ENCODE measurements around the gene INKA1. TPM values are rescaled to one million over a fixed set of nuclear protein-coding genes. Genes with fewer than 3 reads are reported as not detected.

INKA1 gene
- total RNA-seq, 4 donors from 2014 or later: 1.4 to 1.5 TPM; not detected in 2

Small RNA genes within 50 kb of the gene (small RNA-seq; reads per million reads assigned to genes)
- 0 reads per million in 4 donors for gene COX6CP14

Other genes starting within 250 kb of the INKA1 start
- gene BSN, start 248.8 kb upstream of the INKA1 start, total RNA-seq: under 1 TPM in 3 of 4 donors, not detected in 1; under 0.01 to 0.32 (median 0.27) TPM
- gene APEH, start 128.9 kb upstream of the INKA1 start, total RNA-seq: 100 to 1,000 TPM in 3 of 4 donors, 10 to 100 TPM in 1; 53.9 to 151 (median 116) TPM
- gene MST1, start 113.8 kb upstream of the INKA1 start, total RNA-seq: 100 to 1,000 TPM in 1 of 4 donors, 10 to 100 TPM in 3; 12.2 to 116 (median 15.1) TPM
- 10 to 100 TPM; 34.6 to 99.5 (median 52.1) TPM for gene RNF123, start 113.7 kb upstream of the INKA1 start, total RNA-seq
- under 1 TPM in 2 of 4 donors, not detected in 2; 0.68 to 0.79 TPM for gene AMIGO3, start 83.6 kb upstream of the INKA1 start, total RNA-seq
- 10 to 100 TPM; 37.2 to 53.9 (median 44.2) TPM for gene GMPPB, start 79.3 kb upstream of the INKA1 start, total RNA-seq
- 10 to 100 TPM; 20.5 to 40.7 (median 39.7) TPM for gene IP6K1, start 16.7 kb upstream of the INKA1 start, total RNA-seq
- not detected for gene CDHR4, start 3.4 kb upstream of the INKA1 start, total RNA-seq
- gene UBA7, start 10.7 kb downstream of the INKA1 start, total RNA-seq: 100 to 1,000 TPM in 1 of 4 donors, 10 to 100 TPM in 3; 77.5 to 112 (median 94.0) TPM
- gene TRAIP, start 53.3 kb downstream of the INKA1 start, total RNA-seq: 1 to 10 TPM; 1.2 to 1.7 (median 1.6) TPM
- gene CAMKV, start 66.6 kb downstream of the INKA1 start, total RNA-seq: under 1 TPM in 1 of 4 donors, not detected in 3; 0.14 TPM
- gene MST1R, start 100.6 kb downstream of the INKA1 start, total RNA-seq: 100 to 1,000 TPM in 3 of 4 donors, 10 to 100 TPM in 1; 92.8 to 323 (median 138) TPM
- 10 to 100 TPM in 1 of 4 donors, 1 to 10 TPM in 2, under 1 TPM in 1; 0.80 to 10.5 (median 8.7) TPM for gene MON1A, start 126.5 kb downstream of the INKA1 start, total RNA-seq
- 100 to 1,000 TPM in 3 of 4 donors, 10 to 100 TPM in 1; 89.7 to 256 (median 152) TPM for gene RBM6, start 136.9 kb downstream of the INKA1 start, total RNA-seq